Hematopoietic multipotent progenitor cell (in vitro differentiated cells): ENCODE results near the gene SIPA1L3. TPM values are rescaled to one million over a fixed set of nuclear protein-coding genes. Genes with fewer than 3 reads are reported as not detected.

Experiments used
- DNase-seq, 3 donors: peaks; one replicate each; pipeline ENCODE4 v3.0.0-alpha.2; 2011 to 2015; ENCODE audit warnings: low read depth in 2 of 3, low spot score in 2 of 3
- small RNA-seq: library from RNA; depleted of rRNA; stranded (forward); fragments of <200 nt; gene quantifications from one replicate; pipeline ENCODE3, GENCODE V24; 2012
- total RNA-seq: library from RNA; depleted of rRNA; stranded (reverse); fragments of >200 nt; gene quantifications from one replicate; pipeline ENCODE4 v1.2.3, GENCODE V29; 2012

SIPA1L3 gene
- total RNA-seq, 1 donor, result 43.4 TPM

GRCh38 chr19:38250821-38251563 is 344.0 kb downstream of the SIPA1L3 start:
- DNase-seq, result no peak

- DNase-seq, result no peak
Observed at GRCh38 chr19:38251564-38252051, 344.6 kb downstream of the SIPA1L3 start.

GRCh38 chr19:38252385-38252784 is 345.4 kb downstream of the SIPA1L3 start:
- no peak for DNase-seq

GRCh38 chr19:38252941-38253691 is 346.1 kb downstream of the SIPA1L3 start:
- no peak for DNase-seq

- no peak for DNase-seq
Observed at GRCh38 chr19:38253788-38254187, 346.8 kb downstream of the SIPA1L3 start.

GRCh38 chr19:38255383-38256014 is 348.5 kb downstream of the SIPA1L3 start:
- DNase-seq, result peak in 1 of 3 donors; percentile 70

Small RNAs within 50 kb of the gene (small RNA-seq; reads per million reads assigned to genes)
- gene RN7SL663P, result not detected

Other genes with a start within 250 kb of the SIPA1L3 start
- 4.3 TPM for gene ZNF607, start 187.4 kb upstream of the SIPA1L3 start, total RNA-seq
- 4.0 TPM for gene ZNF573, start 127.6 kb upstream of the SIPA1L3 start, total RNA-seq
- gene WDR87, start 614 bp upstream of the SIPA1L3 start, total RNA-seq, result not detected